Activated naive CD4-positive, alpha-beta T cell treated with anti-CD3 and anti-CD28 coated beads for 36 hours (primary cell): ENCODE results near the gene SGO2. TPM values are rescaled to one million over a fixed set of nuclear protein-coding genes. Genes with fewer than 3 reads are reported as not detected.

Experiments used
- CTCF ChIA-PET: fragments of 350-600 bp; sonication (Branson Sonifier 250); formaldehyde crosslinking; loops from one replicate; lab custom pipeline; 2021; ENCODE audit warnings: antibody characterized with exemption; lab: Charles Lee
- DNase-seq: peaks from one replicate; pipeline ENCODE4 v3.0.0-alpha.2; 2020
- H3K27ac Mint-ChIP-seq: one replicate; pipeline ENCODE4 v1.8.0; 2021; ENCODE audit warnings: mild to moderate bottlenecking, mixed read lengths
- H3K27me3 Mint-ChIP-seq: one replicate; pipeline ENCODE4 v1.8.0; 2021; ENCODE audit warnings: low read depth, mixed read lengths
- H3K36me3 Mint-ChIP-seq: one replicate; pipeline ENCODE4 v1.8.0; 2021; ENCODE audit warnings: low read depth, mixed read lengths
- H3K4me1 Mint-ChIP-seq: one replicate; pipeline ENCODE4 v1.8.0; 2021; ENCODE audit warnings: low read depth, mixed read lengths
- H3K4me3 Mint-ChIP-seq: one replicate; pipeline ENCODE4 v1.8.0; 2021; ENCODE audit warnings: mild to moderate bottlenecking, moderate library complexity, mixed read lengths
- H3K9me3 Mint-ChIP-seq: one replicate; pipeline ENCODE4 v1.8.0; 2021; ENCODE audit warnings: mixed read lengths
- intact Hi-C: fragments of 100-400 bp; cut with micrococcal nuclease; formaldehyde crosslinking; loops from one replicate; pipeline ENCODE4 v1.15.1; 2023
- total RNA-seq, 2 experiments: library from RNA; stranded (reverse); gene quantifications; one replicate each; pipeline ENCODE4 v1.2.3, GENCODE V29; 2021

SGO2 gene
- total RNA-seq, 2 experiments from 2014 or later, result 39.7 to 40.0 TPM

GRCh38 chr2:200584639-200585038, 58.6 kb downstream of the SGO2 start:
- Mint-ChIP-seq H3K27ac (no peak overlapping the region), H3K27me3 (peaks cover 3% of the 10 kb centered on the region), H3K4me1 (peaks cover 7% of the 10 kb centered on the region), H3K4me3 (no peak overlapping the region), H3K36me3 (peaks cover 3% of the 10 kb centered on the region), H3K9me3 (no peaks in the 10 kb centered on the region)
- no peak for DNase-seq
- CTCF ChIA-PET, result interaction anchor here (1.4 kb wide), 1 partner anchor 152 kb away, joined by 3 read pairs; no protein-coding TSS in a partner anchor
- intact Hi-C loops, result no loop called here

- peaks cover 3% of the 10 kb centered on the region for H3K27me3 Mint-ChIP-seq
- H3K4me1 Mint-ChIP-seq, result peaks cover 7% of the 10 kb centered on the region
- intact Hi-C loops, result no loop called here
- no peak for DNase-seq
- peak overlapping the region; percentile 68 for H3K4me3 Mint-ChIP-seq
- CTCF ChIA-PET, result interaction anchor here (0.8 to 1.4 kb wide), 3 partner anchors 26 to 152 kb away, joined by 3 read pairs; no protein-coding TSS in a partner anchor
- H3K36me3 Mint-ChIP-seq, result peaks cover 2% of the 10 kb centered on the region
- H3K9me3 Mint-ChIP-seq, result no peaks in the 10 kb centered on the region
- no peak overlapping the region for H3K27ac Mint-ChIP-seq
These were observed 59.3 kb downstream of the SGO2 start for GRCh38 chr2:200585340-200585729.

- CTCF ChIA-PET, result interaction anchor here (0.8 to 1.5 kb wide), 7 partner anchors 10 to 151 kb away, joined by 3 to 4 read pairs (median 3); no protein-coding TSS in a partner anchor
- Mint-ChIP-seq H3K36me3 (no peaks in the 10 kb centered on the region), H3K27ac (no peak within 1 kb of the TSS), H3K4me1 (peaks cover 7% of the 10 kb centered on the region), H3K4me3 (peak within 1 kb of the TSS; percentile 68), H3K27me3 (peaks cover 3% of the 10 kb centered on the region), H3K9me3 (no peaks in the 10 kb centered on the region)
- intact Hi-C loops, result no loop called here
- DNase-seq, result peak; percentile 39
These were observed 60.0 kb downstream of the SGO2 start, which contains the start of gene AOX1 for GRCh38 chr2:200585730-200586643. TSS of gene AOX1 (plus strand) at chr2:200586014. CDS start at chr2:200586109, 95 bp downstream.

- intact Hi-C loops, result no loop called here
- no peak for DNase-seq
- Mint-ChIP-seq H3K4me3 (peak overlapping the region; percentile 68), H3K36me3 (no peaks in the 10 kb centered on the region), H3K4me1 (peaks cover 7% of the 10 kb centered on the region), H3K27me3 (peaks cover 3% of the 10 kb centered on the region), H3K27ac (no peak overlapping the region), H3K9me3 (no peaks in the 10 kb centered on the region)
- CTCF ChIA-PET, result interaction anchor here (0.7 to 1.5 kb wide), 6 partner anchors 8 to 149 kb away, joined by 3 to 5 read pairs (median 3); no protein-coding TSS in a partner anchor
These were observed 60.6 kb downstream of the SGO2 start for GRCh38 chr2:200586644-200586975.

GRCh38 chr2:200587007-200587616, 61.1 kb downstream of the SGO2 start:
- DNase-seq, result no peak
- no peak overlapping the region for H3K27ac Mint-ChIP-seq
- H3K9me3 Mint-ChIP-seq, result no peaks in the 10 kb centered on the region
- H3K36me3 Mint-ChIP-seq, result no peaks in the 10 kb centered on the region
- H3K4me1 Mint-ChIP-seq, result peaks cover 7% of the 10 kb centered on the region
- peaks cover 3% of the 10 kb centered on the region for H3K27me3 Mint-ChIP-seq
- CTCF ChIA-PET, result interaction anchor here (0.7 to 1.5 kb wide), 6 partner anchors 8 to 148 kb away, joined by 3 to 5 read pairs (median 3); no protein-coding TSS in a partner anchor
- intact Hi-C loops, result no loop called here
- H3K4me3 Mint-ChIP-seq, result no peak overlapping the region

- no peaks in the 10 kb centered on the region for H3K36me3 Mint-ChIP-seq
- peaks cover 3% of the 10 kb centered on the region for H3K27me3 Mint-ChIP-seq
- H3K9me3 Mint-ChIP-seq, result no peaks in the 10 kb centered on the region
- intact Hi-C loops, result no loop called here
- H3K4me1 Mint-ChIP-seq, result peaks cover 7% of the 10 kb centered on the region
- H3K27ac Mint-ChIP-seq, result no peak overlapping the region
- CTCF ChIA-PET, result interaction anchor here (0.6 to 1.2 kb wide), 5 partner anchors 9 to 224 kb away, joined by 3 to 5 read pairs (median 3); partner anchors contain the start of gene BZW1
- H3K4me3 Mint-ChIP-seq, result no peak overlapping the region
- no peak for DNase-seq
These were observed 62.2 kb downstream of the SGO2 start for GRCh38 chr2:200588076-200588678.

- H3K4me3 Mint-ChIP-seq, result no peak overlapping the region
- no peaks in the 10 kb centered on the region for H3K36me3 Mint-ChIP-seq
- H3K27me3 Mint-ChIP-seq, result no peaks in the 10 kb centered on the region
- CTCF ChIA-PET, result no interaction called here
- no peak for DNase-seq
- H3K27ac Mint-ChIP-seq, result no peak overlapping the region
- H3K4me1 Mint-ChIP-seq, result peaks cover 7% of the 10 kb centered on the region
- H3K9me3 Mint-ChIP-seq, result no peaks in the 10 kb centered on the region
- intact Hi-C loops, result no loop called here
These were observed 64.1 kb downstream of the SGO2 start for GRCh38 chr2:200590090-200590489.

- Mint-ChIP-seq H3K27ac (no peak overlapping the region), H3K27me3 (no peaks in the 10 kb centered on the region), H3K4me3 (no peak overlapping the region), H3K36me3 (no peaks in the 10 kb centered on the region), H3K4me1 (peaks cover 1% of the 10 kb centered on the region), H3K9me3 (no peaks in the 10 kb centered on the region)
- intact Hi-C loops, result no loop called here
- CTCF ChIA-PET, result no interaction called here
- no peak for DNase-seq
These were observed 65.3 kb downstream of the SGO2 start for GRCh38 chr2:200591308-200591707.

GRCh38 chr2:200592406-200593075, 66.5 kb downstream of the SGO2 start:
- H3K4me3 Mint-ChIP-seq, result no peak overlapping the region
- CTCF ChIA-PET, result no interaction called here
- intact Hi-C loops, result no loop called here
- H3K36me3 Mint-ChIP-seq, result no peaks in the 10 kb centered on the region
- no peaks in the 10 kb centered on the region for H3K9me3 Mint-ChIP-seq
- no peaks in the 10 kb centered on the region for H3K4me1 Mint-ChIP-seq
- H3K27ac Mint-ChIP-seq, result no peak overlapping the region
- peaks cover 2% of the 10 kb centered on the region for H3K27me3 Mint-ChIP-seq
- peak; percentile 22 for DNase-seq

GRCh38 chr2:200593905-200594304, 67.9 kb downstream of the SGO2 start:
- CTCF ChIA-PET, result no interaction called here
- H3K27ac Mint-ChIP-seq, result no peak overlapping the region

GRCh38 chr2:200595913-200596312, 69.9 kb downstream of the SGO2 start:
- CTCF ChIA-PET, result no interaction called here
- intact Hi-C loops, result no loop called here
- H3K27ac Mint-ChIP-seq, result no peak overlapping the region
- no peaks in the 10 kb centered on the region for H3K9me3 Mint-ChIP-seq
- DNase-seq, result no peak
- peaks cover 2% of the 10 kb centered on the region for H3K27me3 Mint-ChIP-seq
- no peaks in the 10 kb centered on the region for H3K4me1 Mint-ChIP-seq
- no peak overlapping the region for H3K4me3 Mint-ChIP-seq
- no peaks in the 10 kb centered on the region for H3K36me3 Mint-ChIP-seq

More at GRCh38 chr2:200593905-200594304, 67.9 kb downstream of the SGO2 start:
- Mint-ChIP-seq H3K27me3 (peaks cover 2% of the 10 kb centered on the region), H3K36me3 (no peaks in the 10 kb centered on the region), H3K4me1 (no peaks in the 10 kb centered on the region), H3K9me3 (no peaks in the 10 kb centered on the region), H3K4me3 (no peak overlapping the region)
- intact Hi-C loops, result no loop called here
- DNase-seq, result no peak
